Measurements from ENCODE around the gene SPC24. TPM values are rescaled to one million over a fixed set of nuclear protein-coding genes. Genes with fewer than 3 reads are reported as not detected.

SPC24 gene
- polyA plus RNA-seq, 1 of the 3 experiments (the other 2 are of a cell fraction): 18.9 TPM

DNA sequence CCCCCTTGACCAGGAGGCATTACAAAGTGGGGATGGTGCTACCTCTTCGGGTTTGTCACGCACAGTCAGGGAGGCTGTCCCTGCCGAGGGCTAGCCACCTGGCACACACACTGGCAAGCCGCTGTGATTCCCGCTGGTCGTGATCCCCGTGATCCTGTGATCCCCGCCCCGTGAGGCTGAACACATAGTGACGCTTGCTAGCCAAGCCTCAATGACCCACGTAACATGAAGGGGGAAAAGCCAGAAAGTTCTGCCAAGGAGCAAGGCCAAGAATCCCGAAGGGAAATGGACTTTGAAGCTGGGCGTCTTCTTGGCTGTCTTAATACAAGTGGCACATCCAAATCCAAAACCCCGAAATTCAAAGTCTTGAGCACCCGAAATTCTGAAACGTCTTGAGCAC is 52.6 kb downstream of the SPC24 start (continued):
- TF ChIP-seq, protein P1, sequence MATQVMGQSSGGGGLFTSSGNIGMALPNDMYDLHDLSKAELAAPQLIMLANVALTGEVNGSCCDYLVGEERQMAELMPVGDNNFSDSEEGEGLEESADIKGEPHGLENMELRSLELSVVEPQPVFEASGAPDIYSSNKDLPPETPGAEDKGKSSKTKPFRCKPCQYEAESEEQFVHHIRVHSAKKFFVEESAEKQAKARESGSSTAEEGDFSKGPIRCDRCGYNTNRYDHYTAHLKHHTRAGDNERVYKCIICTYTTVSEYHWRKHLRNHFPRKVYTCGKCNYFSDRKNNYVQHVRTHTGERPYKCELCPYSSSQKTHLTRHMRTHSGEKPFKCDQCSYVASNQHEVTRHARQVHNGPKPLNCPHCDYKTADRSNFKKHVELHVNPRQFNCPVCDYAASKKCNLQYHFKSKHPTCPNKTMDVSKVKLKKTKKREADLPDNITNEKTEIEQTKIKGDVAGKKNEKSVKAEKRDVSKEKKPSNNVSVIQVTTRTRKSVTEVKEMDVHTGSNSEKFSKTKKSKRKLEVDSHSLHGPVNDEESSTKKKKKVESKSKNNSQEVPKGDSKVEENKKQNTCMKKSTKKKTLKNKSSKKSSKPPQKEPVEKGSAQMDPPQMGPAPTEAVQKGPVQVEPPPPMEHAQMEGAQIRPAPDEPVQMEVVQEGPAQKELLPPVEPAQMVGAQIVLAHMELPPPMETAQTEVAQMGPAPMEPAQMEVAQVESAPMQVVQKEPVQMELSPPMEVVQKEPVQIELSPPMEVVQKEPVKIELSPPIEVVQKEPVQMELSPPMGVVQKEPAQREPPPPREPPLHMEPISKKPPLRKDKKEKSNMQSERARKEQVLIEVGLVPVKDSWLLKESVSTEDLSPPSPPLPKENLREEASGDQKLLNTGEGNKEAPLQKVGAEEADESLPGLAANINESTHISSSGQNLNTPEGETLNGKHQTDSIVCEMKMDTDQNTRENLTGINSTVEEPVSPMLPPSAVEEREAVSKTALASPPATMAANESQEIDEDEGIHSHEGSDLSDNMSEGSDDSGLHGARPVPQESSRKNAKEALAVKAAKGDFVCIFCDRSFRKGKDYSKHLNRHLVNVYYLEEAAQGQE (IDR thresholded peaks at IDR 0.05; ENCODE audit: low read depth, low read length): no peak
- TF ChIP-seq, protein P2, sequence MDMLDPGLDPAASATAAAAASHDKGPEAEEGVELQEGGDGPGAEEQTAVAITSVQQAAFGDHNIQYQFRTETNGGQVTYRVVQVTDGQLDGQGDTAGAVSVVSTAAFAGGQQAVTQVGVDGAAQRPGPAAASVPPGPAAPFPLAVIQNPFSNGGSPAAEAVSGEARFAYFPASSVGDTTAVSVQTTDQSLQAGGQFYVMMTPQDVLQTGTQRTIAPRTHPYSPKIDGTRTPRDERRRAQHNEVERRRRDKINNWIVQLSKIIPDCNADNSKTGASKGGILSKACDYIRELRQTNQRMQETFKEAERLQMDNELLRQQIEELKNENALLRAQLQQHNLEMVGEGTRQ (IDR thresholded peaks at IDR 0.05; ENCODE audit: borderline replicate concordance, low read depth, low read length): no peak
- TF ChIP-seq EZH2phosphoT487 (IDR thresholded peaks at IDR 0.05; ENCODE audit: borderline replicate concordance, low read depth): no peak
- TF ChIP-seq RCOR1 (IDR thresholded peaks at IDR 0.05; ENCODE audit: low read length): no peak
- TF ChIP-seq FOXJ3 (CRISPR knock-in tag; IDR thresholded peaks at IDR 0.05): no peak
- TF ChIP-seq TCF12 (IDR thresholded peaks at IDR 0.05): no peak

DNA sequence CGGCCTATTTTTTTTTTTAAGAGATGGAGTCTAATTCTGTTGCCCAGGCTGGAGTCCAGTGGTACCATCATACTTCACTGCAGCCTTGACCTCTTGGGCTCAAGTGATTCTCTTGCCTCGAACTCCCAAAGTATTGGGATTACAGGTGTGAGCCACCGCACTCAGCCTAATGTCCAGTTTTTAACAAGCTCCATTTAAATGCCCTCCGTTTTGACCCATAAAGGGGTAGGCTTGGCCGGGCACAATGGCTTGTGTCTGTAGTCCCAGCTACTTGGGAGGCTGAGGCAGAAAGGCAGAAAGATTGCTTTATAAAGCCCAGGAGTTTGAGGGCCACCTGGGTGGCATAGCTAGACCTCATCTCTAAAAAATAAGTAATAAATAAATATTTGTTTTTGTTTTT is 54.5 kb downstream of the SPC24 start:
- no peak for DNase-seq
- WGBS (ENCODE audit: low lambda C conversion rate): 87% methylated on average over 5 of the region's 5 CpGs
- POLR2A ChIA-PET: no interaction called here
- no peak overlapping the region for H3K4me2 ChIP-seq
- H3F3A ChIP-seq (replicated peaks; ENCODE audit: insufficient read depth): peaks cover 10% of the 10 kb centered on the region
- H3K9me3 ChIP-seq: no peaks in the 10 kb centered on the region; the same call in 1 of the 2 replicates
- peaks cover 16 to 25% of the 10 kb centered on the region in 2 experiments for H3K36me3 ChIP-seq (replicated peaks in 1 of 2; ENCODE audit: control insufficient read depth in 1 of 2, insufficient read depth in 2 of 2, low read length in 1 of 2)
- H3K27ac ChIP-seq (ENCODE audit: low read depth in 2 of 2, low read length in 1 of 2): no peak overlapping the region
- no peak overlapping the region for H3K4me3 ChIP-seq (ENCODE audit: low read depth in 2 of 2, low read length in 1 of 2)
- CTCF ChIA-PET: interaction anchor here (2.0 kb wide), 1 partner anchor 25 kb away, joined by 10 read pairs; no protein-coding TSS in a partner anchor
- H4K20me1 ChIP-seq (ENCODE audit: insufficient read depth): no peaks in the 10 kb centered on the region; the same call in 1 of the 2 replicates
- H3K9me2 ChIP-seq: no peaks in the 10 kb centered on the region
- no peaks in the 10 kb centered on the region for H3K27me3 ChIP-seq (ENCODE audit: insufficient read depth)
- H3K4me1 ChIP-seq (ENCODE audit: control insufficient read depth in 1 of 2, insufficient read depth in 2 of 2, low read depth in 1 of 2, low read length in 1 of 2): peaks cover 7 to 8% of the 10 kb centered on the region in 2 experiments; a peak in 2 of 4 replicates
- H2AFZ ChIP-seq (ENCODE audit: low read depth): no peak overlapping the region
- no peak overlapping the region for H3K9ac ChIP-seq
- H3K79me2 ChIP-seq (ENCODE audit: insufficient read depth): peaks cover 46% of the 10 kb centered on the region
- TF ChIP-seq NRF1 (IDR thresholded peaks at IDR 0.05; ENCODE audit: low read depth, low read length): no peak
- TF ChIP-seq, protein P2 (IDR thresholded peaks at IDR 0.05; ENCODE audit: borderline replicate concordance, low read depth, low read length): no peak
- no peak for TF ChIP-seq CHD2 (IDR thresholded peaks at IDR 0.05; ENCODE audit: low read length, partially characterized antibody)
- TF ChIP-seq TEAD4 (IDR thresholded peaks at IDR 0.05; ENCODE audit: borderline replicate concordance, insufficient read depth): no peak
- no peak for TF ChIP-seq TAF1 (IDR thresholded peaks at IDR 0.05; ENCODE audit: borderline replicate concordance, low read depth, low read length)
- no peak for TF ChIP-seq SIN3A (IDR thresholded peaks at IDR 0.05; ENCODE audit: borderline replicate concordance, low read depth, low read length)
- TF ChIP-seq, protein P3, sequence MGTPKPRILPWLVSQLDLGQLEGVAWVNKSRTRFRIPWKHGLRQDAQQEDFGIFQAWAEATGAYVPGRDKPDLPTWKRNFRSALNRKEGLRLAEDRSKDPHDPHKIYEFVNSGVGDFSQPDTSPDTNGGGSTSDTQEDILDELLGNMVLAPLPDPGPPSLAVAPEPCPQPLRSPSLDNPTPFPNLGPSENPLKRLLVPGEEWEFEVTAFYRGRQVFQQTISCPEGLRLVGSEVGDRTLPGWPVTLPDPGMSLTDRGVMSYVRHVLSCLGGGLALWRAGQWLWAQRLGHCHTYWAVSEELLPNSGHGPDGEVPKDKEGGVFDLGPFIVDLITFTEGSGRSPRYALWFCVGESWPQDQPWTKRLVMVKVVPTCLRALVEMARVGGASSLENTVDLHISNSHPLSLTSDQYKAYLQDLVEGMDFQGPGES (IDR thresholded peaks at IDR 0.05; ENCODE audit: low read depth, low read length): no peak
- no peak for TF ChIP-seq POLR2AphosphoS5 (IDR thresholded peaks at IDR 0.05; ENCODE audit: low read depth, low read length)
- TF ChIP-seq YY1 (IDR thresholded peaks at IDR 0.05; ENCODE audit: low read depth): no peak
- TF ChIP-seq SMC3 (IDR thresholded peaks at IDR 0.05; ENCODE audit: low read depth, low read length): no peak
